ENCODE results near the gene RPL27. TPM values are rescaled to one million over a fixed set of nuclear protein-coding genes. Genes with fewer than 3 reads are reported as not detected.

RPL27 gene
- total and polyA plus RNA-seq, 2 of the 13 experiments (the other 11 are each of a cell fraction or from before 2014, with no cell fraction given), result 1,585 to 5,840 TPM

GRCh38 chr17:42979511-42980273, 18.5 kb upstream of the RPL27 start, which contains the start of gene PTGES3L (continued):
- TF ChIP-seq ATF5 (CRISPR knock-in tag; IDR thresholded peaks at IDR 0.05; ENCODE audit: low read depth) (no peak), ZFP62 (CRISPR knock-in tag; IDR thresholded peaks at IDR 0.05) (no peak), ZFP1 (CRISPR knock-in tag; IDR thresholded peaks at IDR 0.05) (0 out of 2 replicates have a peak, but pooled peaks have one; percentile 2), CHD4 (IDR thresholded peaks at IDR 0.05; ENCODE audit: borderline replicate concordance, low read length) (no peak), CREB3 (CRISPR knock-in tag; IDR thresholded peaks at IDR 0.05) (no peak), JDP2 (CRISPR knock-in tag; IDR thresholded peaks at IDR 0.05; ENCODE audit: borderline replicate concordance) (no peak), RCOR2 (CRISPR knock-in tag; IDR thresholded peaks at IDR 0.05) (no peak), HOXA3 (CRISPR knock-in tag; IDR thresholded peaks at IDR 0.05) (no peak), ZNF256 (CRISPR knock-in tag; conservative IDR thresholded peaks at IDR 0.05) (0 out of 2 replicates have a peak, but pooled peaks have one; percentile 43), ZNF530 (CRISPR knock-in tag; IDR thresholded peaks at IDR 0.05; ENCODE audit: low read depth) (no peak), ZNF383 (CRISPR knock-in tag; IDR thresholded peaks at IDR 0.05; ENCODE audit: borderline replicate concordance) (no peak), ZNF891 (CRISPR knock-in tag; IDR thresholded peaks at IDR 0.05) (peak; percentile 84), EP300 (IDR thresholded peaks at IDR 0.05; ENCODE audit: low read depth in 2 of 2, low read length in 2 of 2) (peak in 1 of 2 experiments; percentile 25; a peak in 1 of 4 replicates), EP300 (CRISPR knock-in tag; IDR thresholded peaks at IDR 0.05; ENCODE audit: borderline replicate concordance) (peak; percentile 10; the same call in 1 of the 2 replicates), NR2C2 (CRISPR knock-in tag; IDR thresholded peaks at IDR 0.05; ENCODE audit: borderline replicate concordance) (no peak), FOXO1 (CRISPR knock-in tag; IDR thresholded peaks at IDR 0.05) (no peak), ZBTB1 (CRISPR knock-in tag; IDR thresholded peaks at IDR 0.05; ENCODE audit: borderline replicate concordance) (0 out of 2 replicates have a peak, but pooled peaks have one; percentile 23), SOX6 (IDR thresholded peaks at IDR 0.05) (no peak), SOX6 (CRISPR knock-in tag; IDR thresholded peaks at IDR 0.05) (peak; percentile 41; the same call in 1 of the 2 replicates), ZNF784 (CRISPR knock-in tag; IDR thresholded peaks at IDR 0.05; ENCODE audit: borderline replicate concordance) (no peak), ZNF572 (CRISPR knock-in tag; IDR thresholded peaks at IDR 0.05) (no peak)
- TF ChIP-seq, protein P1, sequence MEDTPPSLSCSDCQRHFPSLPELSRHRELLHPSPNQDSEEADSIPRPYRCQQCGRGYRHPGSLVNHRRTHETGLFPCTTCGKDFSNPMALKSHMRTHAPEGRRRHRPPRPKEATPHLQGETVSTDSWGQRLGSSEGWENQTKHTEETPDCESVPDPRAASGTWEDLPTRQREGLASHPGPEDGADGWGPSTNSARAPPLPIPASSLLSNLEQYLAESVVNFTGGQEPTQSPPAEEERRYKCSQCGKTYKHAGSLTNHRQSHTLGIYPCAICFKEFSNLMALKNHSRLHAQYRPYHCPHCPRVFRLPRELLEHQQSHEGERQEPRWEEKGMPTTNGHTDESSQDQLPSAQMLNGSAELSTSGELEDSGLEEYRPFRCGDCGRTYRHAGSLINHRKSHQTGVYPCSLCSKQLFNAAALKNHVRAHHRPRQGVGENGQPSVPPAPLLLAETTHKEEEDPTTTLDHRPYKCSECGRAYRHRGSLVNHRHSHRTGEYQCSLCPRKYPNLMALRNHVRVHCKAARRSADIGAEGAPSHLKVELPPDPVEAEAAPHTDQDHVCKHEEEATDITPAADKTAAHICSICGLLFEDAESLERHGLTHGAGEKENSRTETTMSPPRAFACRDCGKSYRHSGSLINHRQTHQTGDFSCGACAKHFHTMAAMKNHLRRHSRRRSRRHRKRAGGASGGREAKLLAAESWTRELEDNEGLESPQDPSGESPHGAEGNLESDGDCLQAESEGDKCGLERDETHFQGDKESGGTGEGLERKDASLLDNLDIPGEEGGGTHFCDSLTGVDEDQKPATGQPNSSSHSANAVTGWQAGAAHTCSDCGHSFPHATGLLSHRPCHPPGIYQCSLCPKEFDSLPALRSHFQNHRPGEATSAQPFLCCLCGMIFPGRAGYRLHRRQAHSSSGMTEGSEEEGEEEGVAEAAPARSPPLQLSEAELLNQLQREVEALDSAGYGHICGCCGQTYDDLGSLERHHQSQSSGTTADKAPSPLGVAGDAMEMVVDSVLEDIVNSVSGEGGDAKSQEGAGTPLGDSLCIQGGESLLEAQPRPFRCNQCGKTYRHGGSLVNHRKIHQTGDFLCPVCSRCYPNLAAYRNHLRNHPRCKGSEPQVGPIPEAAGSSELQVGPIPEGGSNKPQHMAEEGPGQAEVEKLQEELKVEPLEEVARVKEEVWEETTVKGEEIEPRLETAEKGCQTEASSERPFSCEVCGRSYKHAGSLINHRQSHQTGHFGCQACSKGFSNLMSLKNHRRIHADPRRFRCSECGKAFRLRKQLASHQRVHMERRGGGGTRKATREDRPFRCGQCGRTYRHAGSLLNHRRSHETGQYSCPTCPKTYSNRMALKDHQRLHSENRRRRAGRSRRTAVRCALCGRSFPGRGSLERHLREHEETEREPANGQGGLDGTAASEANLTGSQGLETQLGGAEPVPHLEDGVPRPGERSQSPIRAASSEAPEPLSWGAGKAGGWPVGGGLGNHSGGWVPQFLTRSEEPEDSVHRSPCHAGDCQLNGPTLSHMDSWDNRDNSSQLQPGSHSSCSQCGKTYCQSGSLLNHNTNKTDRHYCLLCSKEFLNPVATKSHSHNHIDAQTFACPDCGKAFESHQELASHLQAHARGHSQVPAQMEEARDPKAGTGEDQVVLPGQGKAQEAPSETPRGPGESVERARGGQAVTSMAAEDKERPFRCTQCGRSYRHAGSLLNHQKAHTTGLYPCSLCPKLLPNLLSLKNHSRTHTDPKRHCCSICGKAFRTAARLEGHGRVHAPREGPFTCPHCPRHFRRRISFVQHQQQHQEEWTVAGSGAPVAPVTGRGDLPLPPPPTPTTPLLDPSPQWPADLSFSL (CRISPR knock-in tag; IDR thresholded peaks at IDR 0.05), result no peak

All from HepG2 (cell line).